ENCODE measurements around the gene PPEF2.

GRCh38 chr4:75843596-75843995 is 58.7 kb downstream of the PPEF2 start:
- TF ChIP-seq CTCF (IDR thresholded peaks at IDR 0.05; ENCODE audit: insufficient read depth, low read depth, low read length) (no peak), EZH2 (IDR thresholded peaks at IDR 0.05; ENCODE audit: insufficient read depth, low read length) (no peak)

Measured in astrocyte (in vitro differentiated cells and primary cell).